ENCODE results near the gene IMMP1L. TPM values are rescaled to one million over a fixed set of nuclear protein-coding genes. Genes with fewer than 3 reads are reported as not detected.
"Not testable (repeated sequence)": the region's sequence is repeated elsewhere in the genome, so short reads cannot be mapped to it uniquely, and the experiment has no call there.

Gene IMMP1L
- total RNA-seq, 1 experiment from 2014 or later = 21.1 TPM

GRCh38 chr11:31500560-31500959, 8.9 kb downstream of the IMMP1L start:
- no peaks in the 10 kb centered on the region for H3K27me3 ChIP-seq (ENCODE audit: control insufficient read depth, insufficient read depth, low read length)
- no peaks in the 10 kb centered on the region for H3K9me3 ChIP-seq (ENCODE audit: control insufficient read depth, insufficient read depth, low read depth, low read length)
- H3K36me3 ChIP-seq (ENCODE audit: control insufficient read depth, insufficient read depth, low read length) = no peaks in the 10 kb centered on the region; the same call in 1 of the 2 replicates
- no peak overlapping the region for H3K27ac ChIP-seq (ENCODE audit: low read length)
- DNase-seq (ENCODE audit: low read depth, low spot score) (no peak), ATAC-seq (no peak)
- no peak for TF ChIP-seq TCF7L2 (IDR thresholded peaks at IDR 0.05; ENCODE audit: low read depth, low read length)
- no peak for TF ChIP-seq POLR2AphosphoS5 (IDR thresholded peaks at IDR 0.05; ENCODE audit: low read depth, low read length)
- no peak for TF ChIP-seq REST (IDR thresholded peaks at IDR 0.05; ENCODE audit: insufficient read depth in 1 of 2, low read depth in 2 of 2, low read length in 1 of 2)
- no peak for TF ChIP-seq SIN3A (IDR thresholded peaks at IDR 0.05; ENCODE audit: borderline replicate concordance, insufficient read depth, low read depth, low read length)
- no peak for TF ChIP-seq CTCF (IDR thresholded peaks at IDR 0.05)
- H3K4me1 ChIP-seq (ENCODE audit: control insufficient read depth, insufficient read depth, low read length) = no peaks in the 10 kb centered on the region
- intact Hi-C loops (cut with micrococcal nuclease; ENCODE audit: unreplicated experiment) (no loop called here), in situ Hi-C loops (cut with HindIII; ENCODE audit: low pct_unique_long_range_greater_than_20kb, low sequenced_read_pairs) (no loop called here)
- CTCF ChIA-PET = no interaction called here
- POLR2A ChIA-PET = no interaction called here
- no peak overlapping the region for H3K4me3 ChIP-seq (ENCODE audit: low read depth in 2 of 2, low read length in 2 of 2)
- BruUV-seq (replicated peaks) = no TSS peak

- in situ Hi-C loops (cut with HindIII; ENCODE audit: low pct_unique_long_range_greater_than_20kb, low sequenced_read_pairs) (no loop called here), intact Hi-C loops (cut with micrococcal nuclease; ENCODE audit: unreplicated experiment) (no loop called here)
- no peak for ATAC-seq
- no peak for TF ChIP-seq TCF7L2 (IDR thresholded peaks at IDR 0.05; ENCODE audit: low read depth, low read length)
- no peak for TF ChIP-seq CTCF (IDR thresholded peaks at IDR 0.05)
- no peak for TF ChIP-seq REST (IDR thresholded peaks at IDR 0.05; ENCODE audit: insufficient read depth in 1 of 2, low read depth in 2 of 2, low read length in 1 of 2)
- TF ChIP-seq POLR2AphosphoS5 (IDR thresholded peaks at IDR 0.05; ENCODE audit: low read depth, low read length) = no peak
- TF ChIP-seq SIN3A (IDR thresholded peaks at IDR 0.05; ENCODE audit: borderline replicate concordance, insufficient read depth, low read depth, low read length) = no peak
- ChIA-PET POLR2A (no interaction called here), CTCF (interaction anchor here (0.6 kb wide), 1 partner anchor 102 kb away, joined by 7 read pairs; no protein-coding TSS in a partner anchor)
- Histone ChIP-seq H3K36me3 (ENCODE audit: control insufficient read depth, insufficient read depth, low read length) (no peaks in the 10 kb centered on the region; the same call in 1 of the 2 replicates), H3K9me3 (ENCODE audit: control insufficient read depth, insufficient read depth, low read depth, low read length) (no peaks in the 10 kb centered on the region), H3K27me3 (ENCODE audit: control insufficient read depth, insufficient read depth, low read length) (no peaks in the 10 kb centered on the region), H3K4me3 (ENCODE audit: low read depth in 2 of 2, low read length in 2 of 2) (no peak overlapping the region), H3K4me1 (ENCODE audit: control insufficient read depth, insufficient read depth, low read length) (no peaks in the 10 kb centered on the region), H3K27ac (ENCODE audit: low read length) (no peak overlapping the region)
- no peak for DNase-seq (ENCODE audit: low read depth, low spot score)
- no TSS peak for BruUV-seq (replicated peaks)
These were observed 9.7 kb downstream of the IMMP1L start for GRCh38 chr11:31499576-31500178.

- H3K36me3 ChIP-seq (ENCODE audit: control insufficient read depth, insufficient read depth, low read length); H3K4me3 ChIP-seq (ENCODE audit: low read depth in 2 of 2, low read length in 2 of 2); POLR2A ChIA-PET; H3K27me3 ChIP-seq (ENCODE audit: control insufficient read depth, insufficient read depth, low read length); BruUV-seq (replicated peaks); in situ Hi-C loops (cut with HindIII; ENCODE audit: low pct_unique_long_range_greater_than_20kb, low sequenced_read_pairs); H3K9me3 ChIP-seq (ENCODE audit: control insufficient read depth, insufficient read depth, low read depth, low read length); H3K27ac ChIP-seq (ENCODE audit: low read length); H3K4me1 ChIP-seq (ENCODE audit: control insufficient read depth, insufficient read depth, low read length); DNase-seq (ENCODE audit: low read depth, low spot score); ATAC-seq; intact Hi-C loops (cut with micrococcal nuclease; ENCODE audit: unreplicated experiment); CTCF ChIA-PET: not testable (repeated sequence)
These were observed 15.7 kb downstream of the IMMP1L start for GRCh38 chr11:31493762-31494161.

All from Panc1 (cell line).